ENCODE results near the gene NAA50. TPM values are rescaled to one million over a fixed set of nuclear protein-coding genes. Genes with fewer than 3 reads are reported as not detected.

NAA50 gene
- total and polyA plus RNA-seq, 2 of the 13 experiments (the other 11 are each of a cell fraction or from before 2014, with no cell fraction given): 30.2 to 233 TPM

GRCh38 chr3:113685956-113686721 lies 59.9 kb downstream of the NAA50 start (continued):
- TF ChIP-seq ZNF557 (CRISPR knock-in tag; IDR thresholded peaks at IDR 0.05) (no peak), ZBTB8A (CRISPR knock-in tag; IDR thresholded peaks at IDR 0.05; ENCODE audit: borderline replicate concordance, low read depth) (no peak), RFXANK (CRISPR knock-in tag; IDR thresholded peaks at IDR 0.05) (no peak), ZNF773 (CRISPR knock-in tag; IDR thresholded peaks at IDR 0.05; ENCODE audit: borderline replicate concordance) (no peak), U2AF2 (IDR thresholded peaks at IDR 0.05; ENCODE audit: low read depth, low read length) (no peak), ZNF574 (CRISPR knock-in tag; IDR thresholded peaks at IDR 0.05) (peak; percentile 43; the same call in 1 of the 2 replicates), HDAC6 (IDR thresholded peaks at IDR 0.05; ENCODE audit: low read depth, low read length) (no peak), XRCC5 (optimal IDR thresholded peaks at IDR 0.05; ENCODE audit: low read length) (peak; percentile 83)
- TF ChIP-seq, protein P1, sequence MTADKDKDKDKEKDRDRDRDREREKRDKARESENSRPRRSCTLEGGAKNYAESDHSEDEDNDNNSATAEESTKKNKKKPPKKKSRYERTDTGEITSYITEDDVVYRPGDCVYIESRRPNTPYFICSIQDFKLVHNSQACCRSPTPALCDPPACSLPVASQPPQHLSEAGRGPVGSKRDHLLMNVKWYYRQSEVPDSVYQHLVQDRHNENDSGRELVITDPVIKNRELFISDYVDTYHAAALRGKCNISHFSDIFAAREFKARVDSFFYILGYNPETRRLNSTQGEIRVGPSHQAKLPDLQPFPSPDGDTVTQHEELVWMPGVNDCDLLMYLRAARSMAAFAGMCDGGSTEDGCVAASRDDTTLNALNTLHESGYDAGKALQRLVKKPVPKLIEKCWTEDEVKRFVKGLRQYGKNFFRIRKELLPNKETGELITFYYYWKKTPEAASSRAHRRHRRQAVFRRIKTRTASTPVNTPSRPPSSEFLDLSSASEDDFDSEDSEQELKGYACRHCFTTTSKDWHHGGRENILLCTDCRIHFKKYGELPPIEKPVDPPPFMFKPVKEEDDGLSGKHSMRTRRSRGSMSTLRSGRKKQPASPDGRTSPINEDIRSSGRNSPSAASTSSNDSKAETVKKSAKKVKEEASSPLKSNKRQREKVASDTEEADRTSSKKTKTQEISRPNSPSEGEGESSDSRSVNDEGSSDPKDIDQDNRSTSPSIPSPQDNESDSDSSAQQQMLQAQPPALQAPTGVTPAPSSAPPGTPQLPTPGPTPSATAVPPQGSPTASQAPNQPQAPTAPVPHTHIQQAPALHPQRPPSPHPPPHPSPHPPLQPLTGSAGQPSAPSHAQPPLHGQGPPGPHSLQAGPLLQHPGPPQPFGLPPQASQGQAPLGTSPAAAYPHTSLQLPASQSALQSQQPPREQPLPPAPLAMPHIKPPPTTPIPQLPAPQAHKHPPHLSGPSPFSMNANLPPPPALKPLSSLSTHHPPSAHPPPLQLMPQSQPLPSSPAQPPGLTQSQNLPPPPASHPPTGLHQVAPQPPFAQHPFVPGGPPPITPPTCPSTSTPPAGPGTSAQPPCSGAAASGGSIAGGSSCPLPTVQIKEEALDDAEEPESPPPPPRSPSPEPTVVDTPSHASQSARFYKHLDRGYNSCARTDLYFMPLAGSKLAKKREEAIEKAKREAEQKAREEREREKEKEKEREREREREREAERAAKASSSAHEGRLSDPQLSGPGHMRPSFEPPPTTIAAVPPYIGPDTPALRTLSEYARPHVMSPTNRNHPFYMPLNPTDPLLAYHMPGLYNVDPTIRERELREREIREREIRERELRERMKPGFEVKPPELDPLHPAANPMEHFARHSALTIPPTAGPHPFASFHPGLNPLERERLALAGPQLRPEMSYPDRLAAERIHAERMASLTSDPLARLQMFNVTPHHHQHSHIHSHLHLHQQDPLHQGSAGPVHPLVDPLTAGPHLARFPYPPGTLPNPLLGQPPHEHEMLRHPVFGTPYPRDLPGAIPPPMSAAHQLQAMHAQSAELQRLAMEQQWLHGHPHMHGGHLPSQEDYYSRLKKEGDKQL (CRISPR knock-in tag; IDR thresholded peaks at IDR 0.05; ENCODE audit: low read depth): 0 out of 2 replicates have a peak, but pooled peaks have one; percentile 60
- TF ChIP-seq, protein P2, sequence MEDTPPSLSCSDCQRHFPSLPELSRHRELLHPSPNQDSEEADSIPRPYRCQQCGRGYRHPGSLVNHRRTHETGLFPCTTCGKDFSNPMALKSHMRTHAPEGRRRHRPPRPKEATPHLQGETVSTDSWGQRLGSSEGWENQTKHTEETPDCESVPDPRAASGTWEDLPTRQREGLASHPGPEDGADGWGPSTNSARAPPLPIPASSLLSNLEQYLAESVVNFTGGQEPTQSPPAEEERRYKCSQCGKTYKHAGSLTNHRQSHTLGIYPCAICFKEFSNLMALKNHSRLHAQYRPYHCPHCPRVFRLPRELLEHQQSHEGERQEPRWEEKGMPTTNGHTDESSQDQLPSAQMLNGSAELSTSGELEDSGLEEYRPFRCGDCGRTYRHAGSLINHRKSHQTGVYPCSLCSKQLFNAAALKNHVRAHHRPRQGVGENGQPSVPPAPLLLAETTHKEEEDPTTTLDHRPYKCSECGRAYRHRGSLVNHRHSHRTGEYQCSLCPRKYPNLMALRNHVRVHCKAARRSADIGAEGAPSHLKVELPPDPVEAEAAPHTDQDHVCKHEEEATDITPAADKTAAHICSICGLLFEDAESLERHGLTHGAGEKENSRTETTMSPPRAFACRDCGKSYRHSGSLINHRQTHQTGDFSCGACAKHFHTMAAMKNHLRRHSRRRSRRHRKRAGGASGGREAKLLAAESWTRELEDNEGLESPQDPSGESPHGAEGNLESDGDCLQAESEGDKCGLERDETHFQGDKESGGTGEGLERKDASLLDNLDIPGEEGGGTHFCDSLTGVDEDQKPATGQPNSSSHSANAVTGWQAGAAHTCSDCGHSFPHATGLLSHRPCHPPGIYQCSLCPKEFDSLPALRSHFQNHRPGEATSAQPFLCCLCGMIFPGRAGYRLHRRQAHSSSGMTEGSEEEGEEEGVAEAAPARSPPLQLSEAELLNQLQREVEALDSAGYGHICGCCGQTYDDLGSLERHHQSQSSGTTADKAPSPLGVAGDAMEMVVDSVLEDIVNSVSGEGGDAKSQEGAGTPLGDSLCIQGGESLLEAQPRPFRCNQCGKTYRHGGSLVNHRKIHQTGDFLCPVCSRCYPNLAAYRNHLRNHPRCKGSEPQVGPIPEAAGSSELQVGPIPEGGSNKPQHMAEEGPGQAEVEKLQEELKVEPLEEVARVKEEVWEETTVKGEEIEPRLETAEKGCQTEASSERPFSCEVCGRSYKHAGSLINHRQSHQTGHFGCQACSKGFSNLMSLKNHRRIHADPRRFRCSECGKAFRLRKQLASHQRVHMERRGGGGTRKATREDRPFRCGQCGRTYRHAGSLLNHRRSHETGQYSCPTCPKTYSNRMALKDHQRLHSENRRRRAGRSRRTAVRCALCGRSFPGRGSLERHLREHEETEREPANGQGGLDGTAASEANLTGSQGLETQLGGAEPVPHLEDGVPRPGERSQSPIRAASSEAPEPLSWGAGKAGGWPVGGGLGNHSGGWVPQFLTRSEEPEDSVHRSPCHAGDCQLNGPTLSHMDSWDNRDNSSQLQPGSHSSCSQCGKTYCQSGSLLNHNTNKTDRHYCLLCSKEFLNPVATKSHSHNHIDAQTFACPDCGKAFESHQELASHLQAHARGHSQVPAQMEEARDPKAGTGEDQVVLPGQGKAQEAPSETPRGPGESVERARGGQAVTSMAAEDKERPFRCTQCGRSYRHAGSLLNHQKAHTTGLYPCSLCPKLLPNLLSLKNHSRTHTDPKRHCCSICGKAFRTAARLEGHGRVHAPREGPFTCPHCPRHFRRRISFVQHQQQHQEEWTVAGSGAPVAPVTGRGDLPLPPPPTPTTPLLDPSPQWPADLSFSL (CRISPR knock-in tag; IDR thresholded peaks at IDR 0.05): no peak

All from HepG2 (cell line).